H9 (cell line): ENCODE measurements around the gene CD209. TPM values are rescaled to one million over a fixed set of nuclear protein-coding genes. Genes with fewer than 3 reads are reported as not detected.

Source experiments
- DNase-seq: peaks from one replicate; pipeline ENCODE4 v3.0.0-alpha.2; 2017
- H2AFZ ChIP-seq: one replicate; pipeline ENCODE4 v1.6.1; 2013; ENCODE audit warnings: mild to moderate bottlenecking, low read length, control low read depth, moderate library complexity
- H2AK5ac ChIP-seq: 2 replicates; pipeline ENCODE4 v1.6.1; 2013; ENCODE audit warnings: low read length, control low read depth, mixed read lengths; ENCODE audit not compliant: insufficient read length
- H2BK120ac ChIP-seq: one replicate; pipeline ENCODE4 v1.6.1; 2013; ENCODE audit warnings: low read depth, mild to moderate bottlenecking, low read length, control low read depth, inconsistent platforms; ENCODE audit not compliant: poor library complexity, severe bottlenecking
- H2BK12ac ChIP-seq: 2 replicates; pipeline ENCODE4 v1.6.1; 2013; ENCODE audit warnings: low read length, control low read depth, mixed read lengths, low read depth; ENCODE audit not compliant: insufficient read length
- H2BK15ac ChIP-seq: 2 replicates; pipeline ENCODE4 v1.6.1; 2013; ENCODE audit warnings: low read depth, low read length, control low read depth
- H2BK20ac ChIP-seq: one replicate; pipeline ENCODE4 v1.6.1; 2013; ENCODE audit warnings: low read depth, mild to moderate bottlenecking, low read length, control low read depth, inconsistent platforms; ENCODE audit not compliant: poor library complexity, severe bottlenecking
- H2BK5ac ChIP-seq: 2 replicates; pipeline ENCODE4 v1.6.1; 2013; ENCODE audit warnings: low read length, control low read depth, mixed read lengths; ENCODE audit not compliant: insufficient read length
- H3K14ac ChIP-seq: 2 replicates; pipeline ENCODE4 v1.6.1; 2013; ENCODE audit warnings: low read length, control low read depth; ENCODE audit not compliant: insufficient read depth
- H3K18ac ChIP-seq: 2 replicates; pipeline ENCODE4 v1.6.1; 2013; ENCODE audit warnings: low read depth, mild to moderate bottlenecking, mixed read lengths, low read length, control low read depth; ENCODE audit not compliant: insufficient read length
- H3K23ac ChIP-seq: 2 replicates; pipeline ENCODE4 v1.6.1; 2013; ENCODE audit warnings: low read length, control low read depth, mixed read lengths, low read depth; ENCODE audit not compliant: insufficient read length
- H3K23me2 ChIP-seq: 2 replicates; pipeline ENCODE4 v1.6.1; 2013; ENCODE audit warnings: low read depth, mild to moderate bottlenecking, mixed read lengths, low read length, control low read depth; ENCODE audit not compliant: insufficient read length, poor library complexity, severe bottlenecking
- H3K27ac ChIP-seq: 2 replicates; pipeline ENCODE4 v1.5.1; 2013; ENCODE audit warnings: low read length, control low read depth, mixed read lengths, low read depth; ENCODE audit not compliant: insufficient read length
- H3K27me3 ChIP-seq: 2 replicates; pipeline ENCODE4 v1.6.1; 2013; ENCODE audit warnings: low read length, control low read depth, inconsistent platforms; ENCODE audit not compliant: insufficient read depth
- H3K4ac ChIP-seq: 2 replicates; pipeline ENCODE4 v1.6.1; 2013; ENCODE audit warnings: low read depth, mild to moderate bottlenecking, control low read depth, inconsistent platforms, low read length, moderate library complexity
- H3K4me1 ChIP-seq: 2 replicates; pipeline ENCODE4 v1.6.1; 2013; ENCODE audit warnings: low read length, control low read depth, inconsistent platforms; ENCODE audit not compliant: insufficient read depth
- H3K4me2 ChIP-seq: 2 replicates; pipeline ENCODE4 v1.6.1; 2013; ENCODE audit warnings: low read length, control low read depth, mixed read lengths; ENCODE audit not compliant: insufficient read length, insufficient read depth
- H3K56ac ChIP-seq: 2 replicates; pipeline ENCODE4 v1.6.1; 2013; ENCODE audit warnings: low read depth, mild to moderate bottlenecking, mixed read lengths, low read length, control low read depth; ENCODE audit not compliant: insufficient read length
- H3K79me1 ChIP-seq: 2 replicates; pipeline ENCODE4 v1.6.1; 2013; ENCODE audit warnings: low read depth, mild to moderate bottlenecking, moderate library complexity, low read length, control low read depth, inconsistent platforms; ENCODE audit not compliant: insufficient read depth, poor library complexity, severe bottlenecking
- H3K79me2 ChIP-seq: 2 replicates; pipeline ENCODE4 v1.6.1; 2013; ENCODE audit warnings: low read length, control low read depth, inconsistent platforms; ENCODE audit not compliant: insufficient read depth
- H3K9ac ChIP-seq: 2 replicates; pipeline ENCODE4 v1.6.1; 2013; ENCODE audit warnings: low read length, control low read depth, mixed read lengths; ENCODE audit not compliant: insufficient read length; ENCODE audit errors: extremely low read depth
- H3K9me3 ChIP-seq: one replicate; pipeline ENCODE4 v1.6.1; 2013; ENCODE audit warnings: low read depth, low read length, inconsistent platforms; ENCODE audit not compliant: control insufficient read depth
- H3T11ph ChIP-seq: one replicate; pipeline ENCODE4 v1.6.1; 2013; ENCODE audit warnings: mild to moderate bottlenecking, low read length, control low read depth, inconsistent platforms
- H4K20me1 ChIP-seq: one replicate; pipeline ENCODE4 v1.6.1; 2013; ENCODE audit not compliant: control insufficient read depth, insufficient read length, insufficient read depth
- H4K5ac ChIP-seq: 2 replicates; pipeline ENCODE4 v1.6.1; 2013; ENCODE audit warnings: low read depth, mild to moderate bottlenecking, mixed read lengths, low read length, control low read depth; ENCODE audit not compliant: insufficient read length
- H4K8ac ChIP-seq: replicated peaks from 2 replicates; pipeline ENCODE4 v1.6.1; 2013; ENCODE audit warnings: low read length, control low read depth, mixed read lengths, low read depth; ENCODE audit not compliant: insufficient read length
- H4K91ac ChIP-seq: 2 replicates; pipeline ENCODE4 v1.6.1; 2013; ENCODE audit warnings: low read depth, mild to moderate bottlenecking, moderate library complexity, mixed read lengths, low read length, control low read depth; ENCODE audit not compliant: insufficient read length
- H3K27ac Mint-ChIP-seq, 3 experiments: 2 replicates in 2 of 3; 3 replicates in 1 of 3; pipeline ENCODE4 v1.8.0; 2020 to 2021; ENCODE audit warnings: mixed read lengths in 3 of 3, mild to moderate bottlenecking in 1 of 3, moderate library complexity in 1 of 3
- H3K27me3 Mint-ChIP-seq: 2 replicates; pipeline ENCODE4 v1.8.0; 2021; ENCODE audit warnings: low read depth, mild to moderate bottlenecking, moderate library complexity, mixed read lengths
- H3K36me3 Mint-ChIP-seq, 3 experiments: 2 replicates in 2 of 3; 3 replicates in 1 of 3; pipeline ENCODE4 v1.8.0; 2020 to 2021; ENCODE audit warnings: low read depth in 3 of 3, mixed read lengths in 3 of 3; ENCODE audit not compliant: insufficient read depth in 1 of 3
- H3K4me1 Mint-ChIP-seq, 2 experiments: 2 replicates each; pipeline ENCODE4 v1.8.0; 2020; ENCODE audit warnings: mixed read lengths in 2 of 2
- H3K4me3 Mint-ChIP-seq, 2 experiments: 2 replicates in 1 of 2; 3 replicates in 1 of 2; pipeline ENCODE4 v1.8.0; 2020 to 2021; ENCODE audit warnings: mild to moderate bottlenecking in 2 of 2, mixed read lengths in 2 of 2, moderate library complexity in 1 of 2
- H3K9me3 Mint-ChIP-seq, 2 experiments: 2 replicates in 1 of 2; 3 replicates in 1 of 2; pipeline ENCODE4 v1.8.0; 2020; ENCODE audit warnings: mild to moderate bottlenecking in 2 of 2, mixed read lengths in 2 of 2, moderate library complexity in 1 of 2
- CTCF ChIP-seq: fragments of 200-600 bp; sonication (generic); conservative IDR thresholded peaks from 3 replicates; pipeline ENCODE4 v1.8.0; 2021; ENCODE audit warnings: antibody characterized with exemption, mild to moderate bottlenecking
- WGBS: extraction: QIAGEN DNeasy Blood & Tissue Kit; methylation state at CpG from one replicate; pipeline ENCODE4 v1.1.7; 2013; ENCODE audit warnings: missing lambda C conversion rate, low lambda C conversion rate, mixed read lengths; ENCODE audit not compliant: insufficient read length; ENCODE audit errors: extremely low coverage; 5-methylcytosine and 5-hydroxymethylcytosine counted together
- total RNA-seq: library from RNA; stranded (reverse); gene quantifications from 2 replicates; pipeline ENCODE4 v1.2.1, GENCODE V29; 2021

The CD209 gene
- total RNA-seq, 1 experiment from 2014 or later = not detected

- peaks cover 8 to 34% (median 10%) of the 10 kb centered on the region in 3 experiments for H3K36me3 Mint-ChIP-seq
- Histone ChIP-seq H2BK12ac (no peak overlapping the region), H3K23ac (no peak overlapping the region), H3K79me2 (no peaks in the 10 kb centered on the region), H3K4me2 (no peak overlapping the region), H3K4ac (no peak overlapping the region), H3K27me3 (no peaks in the 10 kb centered on the region), H3K14ac (no peak overlapping the region), H3K18ac (no peak overlapping the region), H2AK5ac (no peak overlapping the region), H2BK15ac (no peak overlapping the region), H2BK5ac (no peak overlapping the region), H3K27ac (no peak overlapping the region), H4K5ac (no peak overlapping the region), H2BK120ac (no peak overlapping the region), H4K8ac (no peak overlapping the region), H4K20me1 (no peaks in the 10 kb centered on the region), H3K9ac (no peak overlapping the region), H4K91ac (no peak overlapping the region), H3T11ph (no peak overlapping the region), H3K9me3 (peaks cover 20% of the 10 kb centered on the region), H3K23me2 (no peaks in the 10 kb centered on the region), H3K79me1 (no peaks in the 10 kb centered on the region), H2BK20ac (no peak overlapping the region), H3K4me1 (no peaks in the 10 kb centered on the region), H3K56ac (no peak overlapping the region), H2AFZ (no peak overlapping the region)
- TF ChIP-seq CTCF = no peak
- no peak overlapping the region for H3K4me3 Mint-ChIP-seq
- peaks cover 5 to 11% of the 10 kb centered on the region in 2 experiments for H3K4me1 Mint-ChIP-seq
- no peak for DNase-seq
- H3K27me3 Mint-ChIP-seq = peaks cover 28% of the 10 kb centered on the region
- H3K9me3 Mint-ChIP-seq = peaks cover 50 to 67% of the 10 kb centered on the region in 2 experiments
- H3K27ac Mint-ChIP-seq = no peak overlapping the region
- no CpG with 5 or more reads among the region's 1 CpG for WGBS
Observed at GRCh38 chr19:7759156-7759555, 11.8 kb upstream of the CD209 start.
